ENCODE data around the gene ANKS1B.

DNA sequence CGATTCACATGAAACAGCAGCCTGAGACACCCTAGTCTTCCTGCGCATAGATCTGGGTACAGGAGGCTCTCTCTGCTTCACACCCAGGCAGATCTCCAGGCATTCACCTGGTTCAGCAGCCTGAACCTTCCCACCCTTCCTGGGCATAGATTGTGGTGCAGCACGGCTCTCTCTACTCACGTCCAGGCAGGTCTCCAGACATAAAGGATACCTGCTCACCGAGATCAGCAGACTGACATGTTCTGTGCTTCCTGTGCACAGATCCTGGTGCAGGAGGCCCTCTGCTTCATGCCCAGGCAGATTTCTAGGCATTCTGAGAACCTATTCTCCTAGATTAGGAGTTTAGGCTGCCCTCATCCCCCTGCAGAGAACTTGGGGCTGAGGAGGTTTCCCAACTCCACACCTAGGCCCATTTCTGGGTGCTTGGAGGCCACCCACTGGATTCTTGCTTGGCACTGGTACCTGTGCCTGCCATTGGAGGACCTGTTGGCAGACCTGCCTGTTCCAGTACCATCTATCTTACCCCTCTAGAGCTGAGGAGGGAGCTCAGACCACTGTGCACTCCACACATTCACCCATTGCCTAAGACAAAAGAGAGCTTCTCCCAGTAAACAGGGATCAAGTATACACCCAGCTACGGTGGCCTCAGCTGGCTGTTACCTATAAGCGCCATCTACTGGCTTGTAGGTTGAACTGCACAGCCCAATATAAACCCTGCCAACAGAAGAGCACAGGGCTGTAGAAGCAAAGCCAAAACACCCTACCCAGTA lies 365.2 kb downstream of the ANKS1B start:
- TF ChIP-seq, protein P1, sequence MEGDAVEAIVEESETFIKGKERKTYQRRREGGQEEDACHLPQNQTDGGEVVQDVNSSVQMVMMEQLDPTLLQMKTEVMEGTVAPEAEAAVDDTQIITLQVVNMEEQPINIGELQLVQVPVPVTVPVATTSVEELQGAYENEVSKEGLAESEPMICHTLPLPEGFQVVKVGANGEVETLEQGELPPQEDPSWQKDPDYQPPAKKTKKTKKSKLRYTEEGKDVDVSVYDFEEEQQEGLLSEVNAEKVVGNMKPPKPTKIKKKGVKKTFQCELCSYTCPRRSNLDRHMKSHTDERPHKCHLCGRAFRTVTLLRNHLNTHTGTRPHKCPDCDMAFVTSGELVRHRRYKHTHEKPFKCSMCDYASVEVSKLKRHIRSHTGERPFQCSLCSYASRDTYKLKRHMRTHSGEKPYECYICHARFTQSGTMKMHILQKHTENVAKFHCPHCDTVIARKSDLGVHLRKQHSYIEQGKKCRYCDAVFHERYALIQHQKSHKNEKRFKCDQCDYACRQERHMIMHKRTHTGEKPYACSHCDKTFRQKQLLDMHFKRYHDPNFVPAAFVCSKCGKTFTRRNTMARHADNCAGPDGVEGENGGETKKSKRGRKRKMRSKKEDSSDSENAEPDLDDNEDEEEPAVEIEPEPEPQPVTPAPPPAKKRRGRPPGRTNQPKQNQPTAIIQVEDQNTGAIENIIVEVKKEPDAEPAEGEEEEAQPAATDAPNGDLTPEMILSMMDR (IDR thresholded peaks at IDR 0.05), result peak in 3 of 6 experiments; percentile 15 to 33 (median 32)
- TF ChIP-seq POLR2A (IDR thresholded peaks at IDR 0.05), result no peak

All from thyroid gland (tissue), 4 donors.